ENCODE measurements around the gene BBS7. TPM values are rescaled to one million over a fixed set of nuclear protein-coding genes. Genes with fewer than 3 reads are reported as not detected.

The BBS7 gene
- total and polyA plus RNA-seq, 2 donors = 7.7 to 13.4 TPM

- H3K27me3 ChIP-seq (ENCODE audit: control insufficient read depth in 2 of 2, insufficient read depth in 1 of 2, low read length in 1 of 2) = no peaks in the 10 kb centered on the region
- DNase-seq (ENCODE audit: low read depth in 6 of 9, low spot score in 9 of 9) = no peak
- no peak overlapping the region for H3K4me3 ChIP-seq (ENCODE audit: low read length in 2 of 2)
- H3K36me3 ChIP-seq (ENCODE audit: control insufficient read depth in 2 of 2, insufficient read depth in 2 of 2, low read length in 1 of 2) = peaks cover 10 to 23% of the 10 kb centered on the region in 2 donors
- no peaks in the 10 kb centered on the region for H3K4me1 ChIP-seq (ENCODE audit: control insufficient read depth in 2 of 2, insufficient read depth in 2 of 2, low read length in 2 of 2)
- no peak overlapping the region for H3K27ac ChIP-seq (ENCODE audit: low read depth in 1 of 2, low read length in 1 of 2)
- 95% methylated on average over 6 of the region's 6 CpGs for whole genome bisulfite sequencing
- no peaks in the 10 kb centered on the region for H3K9me3 ChIP-seq (ENCODE audit: control insufficient read depth in 2 of 2, insufficient read depth in 1 of 2, low read length in 1 of 2)
These were observed 23.6 kb downstream of the BBS7 start for GRCh38 chr4:121846662-121847061.

DNA sequence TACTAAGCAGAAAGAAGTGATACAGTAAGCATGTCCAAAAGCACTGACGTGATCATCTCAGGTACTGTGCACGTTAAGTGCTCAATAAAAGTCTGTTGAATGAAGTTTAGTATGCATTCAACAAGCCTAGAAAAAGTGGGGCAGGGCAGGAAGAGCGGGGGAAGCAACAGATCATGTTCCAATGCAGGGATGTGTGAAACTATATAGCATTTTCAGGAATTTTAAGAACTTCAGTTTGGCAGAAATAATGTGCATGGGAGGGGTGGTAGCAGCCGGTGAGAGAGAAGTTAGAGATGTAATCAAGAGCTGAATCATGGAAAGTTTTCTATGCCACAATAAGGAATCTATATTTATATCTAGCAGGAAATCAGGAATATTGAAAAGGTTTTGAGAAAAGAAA, 27.4 kb downstream of the BBS7 start:
- Histone ChIP-seq H3K27ac (ENCODE audit: low read depth in 1 of 2, low read length in 1 of 2) (no peak overlapping the region), H3K36me3 (ENCODE audit: control insufficient read depth in 2 of 2, insufficient read depth in 2 of 2, low read length in 1 of 2) (peaks cover 9 to 13% of the 10 kb centered on the region in 2 donors), H3K4me1 (ENCODE audit: control insufficient read depth in 2 of 2, insufficient read depth in 2 of 2, low read length in 2 of 2) (no peaks in the 10 kb centered on the region), H3K27me3 (ENCODE audit: control insufficient read depth in 2 of 2, insufficient read depth in 1 of 2, low read length in 1 of 2) (no peaks in the 10 kb centered on the region), H3K9me3 (ENCODE audit: control insufficient read depth in 2 of 2, insufficient read depth in 1 of 2, low read length in 1 of 2) (no peaks in the 10 kb centered on the region), H3K4me3 (ENCODE audit: low read length in 2 of 2) (no peak overlapping the region)
- DNase-seq (ENCODE audit: low read depth in 6 of 9, low spot score in 9 of 9) = no peak
- WGBS = 98% methylated on average over 4 of the region's 4 CpGs

- peaks cover 1 to 9% of the 10 kb centered on the region in 2 donors for H3K36me3 ChIP-seq (ENCODE audit: control insufficient read depth in 2 of 2, insufficient read depth in 2 of 2, low read length in 1 of 2)
These were observed 32.1 kb downstream of the BBS7 start for GRCh38 chr4:121838136-121838535.

GRCh38 chr4:121829511-121829910, 40.8 kb downstream of the BBS7 start:
- WGBS = 98% methylated on average over 5 of the region's 5 CpGs
- Histone ChIP-seq H3K36me3 (ENCODE audit: control insufficient read depth in 2 of 2, insufficient read depth in 2 of 2, low read length in 1 of 2) (peaks cover 0 to 5% of the 10 kb centered on the region in 2 donors), H3K27ac (ENCODE audit: low read depth in 1 of 2, low read length in 1 of 2) (no peak overlapping the region)

More at GRCh38 chr4:121838136-121838535, 32.1 kb downstream of the BBS7 start:
- Histone ChIP-seq H3K27me3 (ENCODE audit: control insufficient read depth in 2 of 2, insufficient read depth in 1 of 2, low read length in 1 of 2) (no peaks in the 10 kb centered on the region), H3K27ac (ENCODE audit: low read depth in 1 of 2, low read length in 1 of 2) (no peak overlapping the region), H3K9me3 (ENCODE audit: control insufficient read depth in 2 of 2, insufficient read depth in 1 of 2, low read length in 1 of 2) (no peaks in the 10 kb centered on the region), H3K4me3 (ENCODE audit: low read length in 2 of 2) (no peak overlapping the region), H3K4me1 (ENCODE audit: control insufficient read depth in 2 of 2, insufficient read depth in 2 of 2, low read length in 2 of 2) (no peaks in the 10 kb centered on the region)
- DNase-seq (ENCODE audit: low read depth in 6 of 9, low spot score in 9 of 9) = no peak

DNA sequence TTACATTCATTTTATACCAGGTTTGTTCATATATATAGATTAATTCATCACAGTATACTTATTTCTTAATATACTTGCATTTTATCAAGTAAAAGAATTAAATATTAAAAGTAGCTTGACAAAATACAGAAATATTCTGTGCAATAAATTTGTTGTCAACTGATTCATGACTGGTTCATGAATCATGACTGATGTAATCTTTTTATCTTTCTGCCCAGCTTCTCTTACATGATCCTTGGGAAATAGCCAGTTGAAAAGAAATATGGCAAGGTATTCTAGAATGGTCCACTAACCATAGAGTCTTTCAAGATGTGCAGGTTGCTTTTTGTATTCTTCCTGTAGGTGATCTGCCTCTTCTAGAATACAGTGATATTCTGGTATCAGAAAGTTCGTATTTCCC, 42.4 kb downstream of the BBS7 start:
- Histone ChIP-seq H3K27ac (ENCODE audit: low read depth in 1 of 2, low read length in 1 of 2) (no peak overlapping the region), H3K27me3 (ENCODE audit: control insufficient read depth in 2 of 2, insufficient read depth in 1 of 2, low read length in 1 of 2) (no peaks in the 10 kb centered on the region), H3K4me1 (ENCODE audit: control insufficient read depth in 2 of 2, insufficient read depth in 2 of 2, low read length in 2 of 2) (peaks cover 0 to 1% of the 10 kb centered on the region in 2 donors), H3K4me3 (ENCODE audit: low read length in 2 of 2) (no peak overlapping the region), H3K36me3 (ENCODE audit: control insufficient read depth in 2 of 2, insufficient read depth in 2 of 2, low read length in 1 of 2) (peaks cover 0 to 2% of the 10 kb centered on the region in 2 donors), H3K9me3 (ENCODE audit: control insufficient read depth in 2 of 2, insufficient read depth in 1 of 2, low read length in 1 of 2) (no peaks in the 10 kb centered on the region)
- DNase-seq (ENCODE audit: low read depth in 6 of 9, low spot score in 9 of 9) = no peak
- 100% methylated on average over 1 of the region's 1 CpG for WGBS

More at GRCh38 chr4:121829511-121829910, 40.8 kb downstream of the BBS7 start:
- H3K9me3 ChIP-seq (ENCODE audit: control insufficient read depth in 2 of 2, insufficient read depth in 1 of 2, low read length in 1 of 2) = no peaks in the 10 kb centered on the region
- no peak overlapping the region for H3K4me3 ChIP-seq (ENCODE audit: low read length in 2 of 2)
- no peaks in the 10 kb centered on the region for H3K27me3 ChIP-seq (ENCODE audit: control insufficient read depth in 2 of 2, insufficient read depth in 1 of 2, low read length in 1 of 2)
- DNase-seq (ENCODE audit: low read depth in 6 of 9, low spot score in 9 of 9) = no peak
- no peaks in the 10 kb centered on the region for H3K4me1 ChIP-seq (ENCODE audit: control insufficient read depth in 2 of 2, insufficient read depth in 2 of 2, low read length in 2 of 2)

GRCh38 chr4:121824950-121825349, 45.3 kb downstream of the BBS7 start:
- Histone ChIP-seq H3K4me1 (ENCODE audit: control insufficient read depth in 2 of 2, insufficient read depth in 2 of 2, low read length in 2 of 2) (peaks cover 0 to 8% of the 10 kb centered on the region in 2 donors), H3K27ac (ENCODE audit: low read depth in 1 of 2, low read length in 1 of 2) (no peak overlapping the region), H3K36me3 (ENCODE audit: control insufficient read depth in 2 of 2, insufficient read depth in 2 of 2, low read length in 1 of 2) (peaks cover 0 to 19% of the 10 kb centered on the region in 2 donors), H3K9me3 (ENCODE audit: control insufficient read depth in 2 of 2, insufficient read depth in 1 of 2, low read length in 1 of 2) (no peaks in the 10 kb centered on the region), H3K27me3 (ENCODE audit: control insufficient read depth in 2 of 2, insufficient read depth in 1 of 2, low read length in 1 of 2) (no peaks in the 10 kb centered on the region), H3K4me3 (ENCODE audit: low read length in 2 of 2) (no peak overlapping the region)
- 55% methylated on average over 2 of the region's 2 CpGs for WGBS
- DNase-seq (ENCODE audit: low read depth in 6 of 9, low spot score in 9 of 9) = no peak

DNA sequence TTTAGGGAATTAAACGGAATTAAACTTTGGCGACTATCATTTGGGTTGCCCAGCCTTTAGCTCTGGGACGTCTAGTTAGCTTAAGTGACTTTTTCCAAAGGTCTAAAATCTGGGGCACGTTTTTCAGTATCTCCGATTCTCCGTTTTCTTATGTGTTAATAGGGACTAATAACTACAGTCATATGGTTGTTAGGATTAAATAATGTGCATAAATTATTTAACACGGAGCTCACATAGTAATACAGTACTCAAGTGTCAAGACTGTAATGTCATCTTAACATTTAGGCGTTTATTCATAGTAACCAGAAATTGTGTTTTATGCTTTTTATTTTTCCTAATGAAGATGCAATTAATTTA, 46.1 kb downstream of the BBS7 start:
- Histone ChIP-seq H3K4me3 (ENCODE audit: low read length in 2 of 2) (peak overlapping the region; percentile 79 to 81), H3K9me3 (ENCODE audit: control insufficient read depth in 2 of 2, insufficient read depth in 1 of 2, low read length in 1 of 2) (no peaks in the 10 kb centered on the region), H3K27ac (ENCODE audit: low read depth in 1 of 2, low read length in 1 of 2) (peak overlapping the region; percentile 52 to 54), H3K4me1 (ENCODE audit: control insufficient read depth in 2 of 2, insufficient read depth in 2 of 2, low read length in 2 of 2) (peaks cover 0 to 8% of the 10 kb centered on the region in 2 donors), H3K27me3 (ENCODE audit: control insufficient read depth in 2 of 2, insufficient read depth in 1 of 2, low read length in 1 of 2) (no peaks in the 10 kb centered on the region), H3K36me3 (ENCODE audit: control insufficient read depth in 2 of 2, insufficient read depth in 2 of 2, low read length in 1 of 2) (peaks cover 5 to 26% of the 10 kb centered on the region in 2 donors)
- DNase-seq (ENCODE audit: low read depth in 6 of 9, low spot score in 9 of 9) = no peak
- 11% methylated on average over 8 of the region's 8 CpGs for WGBS

DNA sequence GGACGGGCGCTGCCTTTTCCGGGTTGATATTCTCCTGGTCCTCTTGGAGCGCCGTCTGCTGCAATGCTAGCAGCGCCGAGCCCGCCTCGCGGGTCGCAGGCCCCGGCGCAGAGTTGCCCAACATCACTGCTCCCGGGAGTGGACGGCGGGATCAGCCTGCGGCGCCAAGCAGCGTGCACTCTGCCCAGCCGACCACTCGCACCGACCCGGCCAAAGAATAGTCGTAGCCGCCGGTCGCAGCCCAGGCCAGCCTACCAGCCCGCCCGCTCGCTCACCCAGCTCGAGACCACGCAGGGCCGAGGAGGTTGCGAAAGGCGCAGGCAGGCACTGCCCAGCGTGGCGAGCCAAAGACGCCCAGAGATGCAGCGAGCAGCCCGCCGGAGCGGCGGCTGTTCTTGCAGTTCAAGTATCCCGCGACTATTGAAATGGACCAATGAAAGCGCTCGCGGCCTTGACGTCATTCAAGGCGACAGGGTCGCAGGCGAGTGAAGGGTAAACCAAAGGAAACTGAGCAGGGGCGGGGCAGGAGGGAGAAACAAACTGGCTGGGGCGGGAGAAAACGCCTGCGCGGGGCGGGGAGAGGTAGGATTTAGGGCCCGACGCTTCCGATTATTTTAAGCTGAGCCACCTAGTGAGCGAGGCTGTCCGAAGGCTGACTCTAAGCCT, 46.6 kb downstream of the BBS7 start, which contains the start of gene CCNA2:
Gene CCNA2, minus strand, starts transcription at position 379 of the 666 bp plus-strand sequence. Its CDS starts 255 bp downstream, at position 124.
- H3K27ac ChIP-seq (ENCODE audit: low read depth in 1 of 2, low read length in 1 of 2) = peak within 1 kb of the TSS; percentile 54 to 88
- peaks cover 0 to 8% of the 10 kb centered on the region in 2 donors for H3K4me1 ChIP-seq (ENCODE audit: control insufficient read depth in 2 of 2, insufficient read depth in 2 of 2, low read length in 2 of 2)
- H3K4me3 ChIP-seq (ENCODE audit: low read length in 2 of 2) = peak within 1 kb of the TSS; percentile 79 to 81
- H3K36me3 ChIP-seq (ENCODE audit: control insufficient read depth in 2 of 2, insufficient read depth in 2 of 2, low read length in 1 of 2) = peaks cover 6 to 32% of the 10 kb centered on the region in 2 donors
- no peaks in the 10 kb centered on the region for H3K9me3 ChIP-seq (ENCODE audit: control insufficient read depth in 2 of 2, insufficient read depth in 1 of 2, low read length in 1 of 2)
- H3K27me3 ChIP-seq (ENCODE audit: control insufficient read depth in 2 of 2, insufficient read depth in 1 of 2, low read length in 1 of 2) = no peaks in the 10 kb centered on the region
- peak; percentile 90 to 99 (median 96) for DNase-seq (ENCODE audit: low read depth in 6 of 9, low spot score in 9 of 9)
- under 1% methylated on average over 63 of the region's 63 CpGs for WGBS

GRCh38 chr4:121822796-121823504, 47.3 kb downstream of the BBS7 start:
- Histone ChIP-seq H3K9me3 (ENCODE audit: control insufficient read depth in 2 of 2, insufficient read depth in 1 of 2, low read length in 1 of 2) (no peaks in the 10 kb centered on the region), H3K4me1 (ENCODE audit: control insufficient read depth in 2 of 2, insufficient read depth in 2 of 2, low read length in 2 of 2) (peaks cover 0 to 8% of the 10 kb centered on the region in 2 donors), H3K27me3 (ENCODE audit: control insufficient read depth in 2 of 2, insufficient read depth in 1 of 2, low read length in 1 of 2) (no peaks in the 10 kb centered on the region), H3K27ac (ENCODE audit: low read depth in 1 of 2, low read length in 1 of 2) (peak overlapping the region; percentile 5 to 88), H3K36me3 (ENCODE audit: control insufficient read depth in 2 of 2, insufficient read depth in 2 of 2, low read length in 1 of 2) (peaks cover 6 to 38% of the 10 kb centered on the region in 2 donors), H3K4me3 (ENCODE audit: low read length in 2 of 2) (peak overlapping the region; percentile 79 to 81)
- WGBS = under 1% methylated on average over 30 of the region's 30 CpGs
- DNase-seq (ENCODE audit: low read depth in 6 of 9, low spot score in 9 of 9) = peak in 4 of 9 donors; percentile 23 to 65 (median 40)
